SK-N-SH treated with all-trans-retinoic acid at 6 μM for 48 hours (cell line): ENCODE results near the gene PSMD6.

Source experiments
- CSDC2 ChIP-seq: fragments of 250-450 bp; sonication (Bioruptor Pico); IDR thresholded peaks from 2 replicates; pipeline ENCODE4 v1.5.0; 2020; ENCODE audit warnings: mild to moderate bottlenecking, moderate library complexity
- GLIS3 ChIP-seq: fragments of 250-450 bp; sonication (Bioruptor Pico); IDR thresholded peaks from 2 replicates; pipeline ENCODE4 v1.5.0; 2020; ENCODE audit warnings: mild to moderate bottlenecking, moderate library complexity
- ISL1 ChIP-seq: fragments of 250-450 bp; sonication (Bioruptor Pico); IDR thresholded peaks from 2 replicates; pipeline ENCODE4 v2.1.2; 2022; ENCODE audit warnings: mild to moderate bottlenecking, moderate library complexity
- OSR1 ChIP-seq: fragments of 250-450 bp; sonication (Bioruptor Pico); IDR thresholded peaks from 2 replicates; pipeline ENCODE4 v1.8.0; 2022; ENCODE audit warnings: moderate library complexity, mild to moderate bottlenecking, inconsistent platforms
- SNAI2 ChIP-seq: fragments of 250-450 bp; sonication (Bioruptor Pico); IDR thresholded peaks from 2 replicates; pipeline ENCODE4 v1.5.0; 2020; ENCODE audit warnings: mild to moderate bottlenecking, moderate library complexity
- TOX ChIP-seq: fragments of 250-450 bp; sonication (Bioruptor Pico); IDR thresholded peaks from 2 replicates; pipeline ENCODE4 v1.8.0; 2021; ENCODE audit warnings: mild to moderate bottlenecking, moderate library complexity, borderline replicate concordance
- ZFP3 ChIP-seq: fragments of 250-450 bp; sonication (Bioruptor Pico); IDR thresholded peaks from 2 replicates; pipeline ENCODE4 v1.5.0; 2020; ENCODE audit warnings: mild to moderate bottlenecking, moderate library complexity
- TF ChIP-seq, protein P1 (sequence below): fragments of 250-450 bp; sonication (Bioruptor Pico); IDR thresholded peaks from 2 replicates; pipeline ENCODE4 v1.5.1; 2021; ENCODE audit warnings: mild to moderate bottlenecking, moderate library complexity
- TF ChIP-seq, protein P2 (sequence below): fragments of 250-450 bp; sonication (Bioruptor Pico); IDR thresholded peaks from 2 replicates; pipeline ENCODE4 v1.8.0; 2020; ENCODE audit warnings: mild to moderate bottlenecking, moderate library complexity, borderline replicate concordance

DNA sequence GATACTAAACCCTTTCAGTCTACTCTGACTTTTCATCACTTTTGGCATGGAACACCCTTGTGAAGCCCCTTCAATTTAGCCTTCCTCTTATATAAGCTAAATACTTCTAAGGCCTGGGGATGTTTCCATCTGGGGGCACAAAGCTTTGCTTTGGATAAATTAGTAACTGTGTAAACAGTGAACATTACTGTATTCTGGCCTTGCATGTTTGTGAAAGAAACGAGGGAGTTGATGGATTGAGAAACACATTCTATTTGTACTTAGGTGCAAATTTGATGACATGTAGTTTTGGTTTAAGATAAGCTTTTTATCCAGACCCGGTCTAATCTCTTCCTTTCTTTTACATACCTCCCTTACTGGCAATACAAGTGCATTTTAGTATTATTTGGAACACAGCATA lies 19.7 kb downstream of the PSMD6 start:
- TF ChIP-seq ISL1 (CRISPR knock-in tag) (no peak), GLIS3 (CRISPR knock-in tag) (no peak), ZFP3 (CRISPR knock-in tag) (no peak), CSDC2 (CRISPR knock-in tag) (no peak), OSR1 (CRISPR knock-in tag) (no peak), SNAI2 (no peak), TOX (CRISPR knock-in tag) (no peak)
- TF ChIP-seq, protein P1, sequence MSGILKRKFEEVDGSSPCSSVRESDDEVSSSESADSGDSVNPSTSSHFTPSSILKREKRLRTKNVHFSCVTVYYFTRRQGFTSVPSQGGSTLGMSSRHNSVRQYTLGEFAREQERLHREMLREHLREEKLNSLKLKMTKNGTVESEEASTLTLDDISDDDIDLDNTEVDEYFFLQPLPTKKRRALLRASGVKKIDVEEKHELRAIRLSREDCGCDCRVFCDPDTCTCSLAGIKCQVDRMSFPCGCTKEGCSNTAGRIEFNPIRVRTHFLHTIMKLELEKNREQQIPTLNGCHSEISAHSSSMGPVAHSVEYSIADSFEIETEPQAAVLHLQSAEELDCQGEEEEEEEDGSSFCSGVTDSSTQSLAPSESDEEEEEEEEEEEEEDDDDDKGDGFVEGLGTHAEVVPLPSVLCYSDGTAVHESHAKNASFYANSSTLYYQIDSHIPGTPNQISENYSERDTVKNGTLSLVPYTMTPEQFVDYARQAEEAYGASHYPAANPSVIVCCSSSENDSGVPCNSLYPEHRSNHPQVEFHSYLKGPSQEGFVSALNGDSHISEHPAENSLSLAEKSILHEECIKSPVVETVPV (CRISPR knock-in tag), result no peak
- TF ChIP-seq, protein P2, sequence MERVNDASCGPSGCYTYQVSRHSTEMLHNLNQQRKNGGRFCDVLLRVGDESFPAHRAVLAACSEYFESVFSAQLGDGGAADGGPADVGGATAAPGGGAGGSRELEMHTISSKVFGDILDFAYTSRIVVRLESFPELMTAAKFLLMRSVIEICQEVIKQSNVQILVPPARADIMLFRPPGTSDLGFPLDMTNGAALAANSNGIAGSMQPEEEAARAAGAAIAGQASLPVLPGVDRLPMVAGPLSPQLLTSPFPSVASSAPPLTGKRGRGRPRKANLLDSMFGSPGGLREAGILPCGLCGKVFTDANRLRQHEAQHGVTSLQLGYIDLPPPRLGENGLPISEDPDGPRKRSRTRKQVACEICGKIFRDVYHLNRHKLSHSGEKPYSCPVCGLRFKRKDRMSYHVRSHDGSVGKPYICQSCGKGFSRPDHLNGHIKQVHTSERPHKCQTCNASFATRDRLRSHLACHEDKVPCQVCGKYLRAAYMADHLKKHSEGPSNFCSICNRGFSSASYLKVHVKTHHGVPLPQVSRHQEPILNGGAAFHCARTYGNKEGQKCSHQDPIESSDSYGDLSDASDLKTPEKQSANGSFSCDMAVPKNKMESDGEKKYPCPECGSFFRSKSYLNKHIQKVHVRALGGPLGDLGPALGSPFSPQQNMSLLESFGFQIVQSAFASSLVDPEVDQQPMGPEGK (CRISPR knock-in tag), result no peak
